HepG2 (cell line): Measurements from ENCODE around the gene SNAI1. TPM values are rescaled to one million over a fixed set of nuclear protein-coding genes. Genes with fewer than 3 reads are reported as not detected.

Source experiments
- ARNTL ChIP-seq: sonication (generic); formaldehyde crosslinking; IDR thresholded peaks from 2 replicates; pipeline ENCODE4 v1.4.0; 2020; ENCODE audit warnings: mild to moderate bottlenecking, missing genetic modification reagents
- FOSL2 ChIP-seq: sonication (generic); formaldehyde crosslinking; IDR thresholded peaks from 2 replicates; pipeline ENCODE4 v1.4.0; 2020; ENCODE audit warnings: missing genetic modification reagents
- GPN1 ChIP-seq: sonication (generic); formaldehyde crosslinking; IDR thresholded peaks from 2 replicates; pipeline ENCODE4 v1.5.1; 2020; ENCODE audit warnings: missing genetic modification reagents, borderline replicate concordance
- KDM2A ChIP-seq: sonication (generic); formaldehyde crosslinking; IDR thresholded peaks from 2 replicates; pipeline ENCODE4 v1.4.0; 2020; ENCODE audit warnings: low read depth, missing genetic modification reagents, borderline replicate concordance
- LCORL ChIP-seq, 2 experiments: fragments of 450-650 bp in 1 of 2; sonication (generic) in 1 of 2; formaldehyde crosslinking in 1 of 2; IDR thresholded peaks; 2 replicates each; pipeline versions ENCODE4 v1.5.0 to v1.6.1; 2017 to 2020; ENCODE audit warnings: antibody characterized with exemption in 1 of 2, missing genetic modification reagents in 1 of 2
- RFX1 ChIP-seq: fragments of 450-650 bp; IDR thresholded peaks from 2 replicates; pipeline ENCODE4 v1.6.1; 2017
- SP1 ChIP-seq, 2 experiments: fragments of 450-650 bp in 1 of 2; sonication (generic) in 1 of 2; formaldehyde crosslinking in 1 of 2; IDR thresholded peaks; 2 replicates each; pipeline versions ENCODE4 v1.4.0 to v1.6.1; 2016 to 2020; ENCODE audit warnings: missing genetic modification reagents in 1 of 2
- ZFX ChIP-seq: sonication (generic); formaldehyde crosslinking; IDR thresholded peaks from 2 replicates; pipeline ENCODE4 v1.4.0; 2020; ENCODE audit warnings: mild to moderate bottlenecking, low read depth, missing genetic modification reagents, moderate library complexity
- ZNF10 ChIP-seq: sonication (generic); formaldehyde crosslinking; IDR thresholded peaks from 2 replicates; pipeline ENCODE4 v1.4.0; 2020; ENCODE audit warnings: mild to moderate bottlenecking, low read depth, missing genetic modification reagents, borderline replicate concordance
- ZNF660 ChIP-seq: sonication (generic); formaldehyde crosslinking; IDR thresholded peaks from 2 replicates; pipeline ENCODE4 v1.5.1; 2020; ENCODE audit warnings: mild to moderate bottlenecking, low read depth, missing genetic modification reagents, borderline replicate concordance
- ZSCAN29 ChIP-seq: sonication (generic); formaldehyde crosslinking; conservative IDR thresholded peaks from 2 replicates; pipeline ENCODE4 v1.4.0; 2020; ENCODE audit warnings: mild to moderate bottlenecking, missing genetic modification reagents
- polyA plus RNA-seq, 8 experiments: library from polyadenylated mRNA; depleted of rRNA in 3 of 8; stranded (reverse) in 7 of 8; unstranded in 1 of 8; fragments of >200 nt; fragmentation: Illumina TruSeq in 4 of 8; extraction: Trizol in 4 of 8; gene quantifications; 2 replicates each; pipeline versions ENCODE4 v1.2.1 to v1.2.3, GENCODE V29; 2011 to 2016; ENCODE audit warnings: low read depth in 4 of 8, missing spikeins in 1 of 8, mixed read lengths in 1 of 8; ENCODE audit not compliant: insufficient read depth in 1 of 8
- total RNA-seq, 5 experiments: library from RNA; depleted of rRNA; stranded (reverse); fragments of >200 nt; fragmentation: Illumina TruSeq; extraction: Trizol; gene quantifications; 2 replicates each; pipeline ENCODE4 v1.2.3, GENCODE V29; 2016; ENCODE audit warnings: low read depth in 1 of 5
- TF ChIP-seq, protein P1 (sequence below): fragments of 450-650 bp; IDR thresholded peaks from 2 replicates; pipeline ENCODE4 v1.6.1; 2016
- TF ChIP-seq, protein P2 (sequence below): sonication (generic); formaldehyde crosslinking; IDR thresholded peaks from 2 replicates; pipeline ENCODE4 v1.5.1; 2020; ENCODE audit warnings: missing genetic modification reagents, mild to moderate bottlenecking, borderline replicate concordance
- TF ChIP-seq, protein P3 (sequence below): sonication (generic); formaldehyde crosslinking; IDR thresholded peaks from 2 replicates; pipeline ENCODE4 v1.5.1; 2020; ENCODE audit warnings: mild to moderate bottlenecking, missing genetic modification reagents
- TF ChIP-seq, protein P4 (sequence below): sonication (generic); formaldehyde crosslinking; conservative IDR thresholded peaks from 2 replicates; pipeline ENCODE4 v1.4.0; 2020; ENCODE audit warnings: missing genetic modification reagents

The SNAI1 gene
- total and polyA plus RNA-seq, 2 of the 13 experiments (the other 11 are each of a cell fraction or from before 2014, with no cell fraction given) = 1.3 to 1.4 TPM

DNA sequence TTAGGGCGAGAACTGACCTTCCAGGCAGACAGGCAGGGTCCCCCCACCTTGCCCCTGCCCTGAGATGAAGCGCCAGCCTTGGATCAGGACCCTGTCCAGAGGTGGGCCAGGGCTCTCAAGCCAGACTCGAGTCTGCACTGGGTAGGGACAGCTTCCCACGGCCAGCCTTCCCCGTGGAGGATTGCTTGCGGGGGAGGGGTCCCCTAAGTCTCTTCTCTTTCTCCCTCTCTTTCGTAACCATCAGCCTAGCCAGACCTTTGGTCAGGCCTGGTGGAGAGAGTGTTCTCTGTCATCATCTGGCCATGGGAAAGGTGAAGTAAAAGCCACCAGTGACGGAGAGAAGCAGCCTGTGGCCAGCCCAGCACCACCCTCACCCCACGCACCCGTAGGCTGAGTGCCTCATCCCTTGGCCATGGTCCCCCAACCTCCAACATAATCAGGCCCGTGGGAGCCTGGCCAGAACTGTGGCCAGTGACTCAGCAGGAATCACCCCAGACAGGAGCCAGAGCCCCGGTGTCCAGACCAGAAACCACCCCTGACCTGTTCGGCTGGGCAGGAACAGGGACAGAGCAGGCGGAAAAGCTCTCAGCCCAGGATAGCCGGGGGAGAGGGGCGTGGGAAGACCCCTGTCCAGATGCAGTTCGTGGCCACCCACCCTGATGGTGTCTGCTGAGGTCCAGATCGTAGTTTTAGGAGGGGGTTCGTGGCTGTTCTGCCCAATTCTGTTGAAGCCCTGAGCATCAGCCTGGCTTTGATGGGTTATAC is 47.1 kb downstream of the SNAI1 start (continued):
- no peak for TF ChIP-seq ZNF10 (CRISPR knock-in tag)
- no peak for TF ChIP-seq ZNF660
- peak; percentile 22; the same call in 1 of the 2 replicates for TF ChIP-seq KDM2A
- TF ChIP-seq ARNTL (CRISPR knock-in tag) = peak; percentile 65; the same call in 1 of the 2 replicates
- TF ChIP-seq SP1 (IDR thresholded peaks at IDR 0.05) = no peak
- TF ChIP-seq SP1 (CRISPR knock-in tag; IDR thresholded peaks at IDR 0.05) = 0 out of 2 replicates have a peak, but pooled peaks have one; percentile 28
- TF ChIP-seq, protein P1, sequence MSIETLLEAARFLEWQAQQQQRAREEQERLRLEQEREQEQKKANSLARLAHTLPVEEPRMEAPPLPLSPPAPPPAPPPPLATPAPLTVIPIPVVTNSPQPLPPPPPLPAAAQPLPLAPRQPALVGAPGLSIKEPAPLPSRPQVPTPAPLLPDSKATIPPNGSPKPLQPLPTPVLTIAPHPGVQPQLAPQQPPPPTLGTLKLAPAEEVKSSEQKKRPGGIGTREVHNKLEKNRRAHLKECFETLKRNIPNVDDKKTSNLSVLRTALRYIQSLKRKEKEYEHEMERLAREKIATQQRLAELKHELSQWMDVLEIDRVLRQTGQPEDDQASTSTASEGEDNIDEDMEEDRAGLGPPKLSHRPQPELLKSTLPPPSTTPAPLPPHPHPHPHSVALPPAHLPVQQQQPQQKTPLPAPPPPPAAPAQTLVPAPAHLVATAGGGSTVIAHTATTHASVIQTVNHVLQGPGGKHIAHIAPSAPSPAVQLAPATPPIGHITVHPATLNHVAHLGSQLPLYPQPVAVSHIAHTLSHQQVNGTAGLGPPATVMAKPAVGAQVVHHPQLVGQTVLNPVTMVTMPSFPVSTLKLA = no peak
- TF ChIP-seq RFX1 = no peak
- TF ChIP-seq GPN1 (CRISPR knock-in tag) = no peak
- no peak for TF ChIP-seq LCORL (IDR thresholded peaks at IDR 0.05)
- TF ChIP-seq LCORL (CRISPR knock-in tag; IDR thresholded peaks at IDR 0.05) = peak; percentile 18; the same call in 1 of the 2 replicates
- peak; percentile 65; the same call in 1 of the 2 replicates for TF ChIP-seq FOSL2 (CRISPR knock-in tag)
- TF ChIP-seq, protein P2, sequence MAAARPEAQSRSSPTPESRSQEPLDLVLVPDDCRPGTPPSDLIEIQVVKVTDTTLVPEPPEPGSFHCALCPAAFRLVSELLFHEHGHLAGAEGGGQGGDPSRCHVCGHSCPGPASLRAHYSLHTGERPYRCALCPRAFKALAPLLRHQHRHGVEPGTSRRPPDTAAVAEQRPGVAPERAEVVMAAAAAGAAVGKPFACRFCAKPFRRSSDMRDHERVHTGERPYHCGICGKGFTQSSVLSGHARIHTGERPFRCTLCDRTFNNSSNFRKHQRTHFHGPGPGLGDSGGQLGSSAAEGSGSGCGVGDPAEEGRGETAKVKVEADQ = peak; percentile 25; the same call in 1 of the 2 replicates
- TF ChIP-seq ZSCAN29 (CRISPR knock-in tag) = 0 out of 2 replicates have a peak, but pooled peaks have one; percentile 32
- TF ChIP-seq, protein P3, sequence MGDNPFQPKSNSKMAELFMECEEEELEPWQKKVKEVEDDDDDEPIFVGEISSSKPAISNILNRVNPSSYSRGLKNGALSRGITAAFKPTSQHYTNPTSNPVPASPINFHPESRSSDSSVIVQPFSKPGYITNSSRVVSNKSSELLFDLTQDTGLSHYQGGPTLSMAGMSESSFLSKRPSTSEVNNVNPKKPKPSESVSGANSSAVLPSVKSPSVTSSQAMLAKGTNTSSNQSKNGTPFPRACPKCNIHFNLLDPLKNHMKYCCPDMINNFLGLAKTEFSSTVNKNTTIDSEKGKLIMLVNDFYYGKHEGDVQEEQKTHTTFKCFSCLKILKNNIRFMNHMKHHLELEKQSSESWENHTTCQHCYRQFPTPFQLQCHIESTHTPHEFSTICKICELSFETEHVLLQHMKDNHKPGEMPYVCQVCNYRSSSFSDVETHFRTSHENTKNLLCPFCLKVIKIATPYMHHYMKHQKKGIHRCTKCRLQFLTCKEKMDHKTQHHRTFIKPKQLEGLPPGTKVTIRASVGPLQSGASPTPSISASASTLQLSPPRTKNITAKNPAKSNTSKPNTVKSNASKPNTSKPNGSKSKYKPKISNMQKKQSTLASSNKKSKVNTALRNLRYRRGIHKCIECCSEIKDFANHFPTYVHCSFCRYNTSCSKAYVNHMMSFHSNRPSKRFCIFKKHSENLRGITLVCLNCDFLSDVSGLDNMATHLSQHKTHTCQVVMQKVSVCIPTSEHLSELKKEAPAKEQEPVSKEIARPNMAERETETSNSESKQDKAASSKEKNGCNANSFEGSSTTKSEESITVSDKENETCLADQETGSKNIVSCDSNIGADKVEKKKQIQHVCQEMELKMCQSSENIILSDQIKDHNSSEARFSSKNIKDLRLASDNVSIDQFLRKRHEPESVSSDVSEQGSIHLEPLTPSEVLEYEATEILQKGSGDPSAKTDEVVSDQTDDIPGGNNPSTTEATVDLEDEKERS (CRISPR knock-in tag) = peak; percentile 70; the same call in 1 of the 2 replicates
- TF ChIP-seq, protein P4, sequence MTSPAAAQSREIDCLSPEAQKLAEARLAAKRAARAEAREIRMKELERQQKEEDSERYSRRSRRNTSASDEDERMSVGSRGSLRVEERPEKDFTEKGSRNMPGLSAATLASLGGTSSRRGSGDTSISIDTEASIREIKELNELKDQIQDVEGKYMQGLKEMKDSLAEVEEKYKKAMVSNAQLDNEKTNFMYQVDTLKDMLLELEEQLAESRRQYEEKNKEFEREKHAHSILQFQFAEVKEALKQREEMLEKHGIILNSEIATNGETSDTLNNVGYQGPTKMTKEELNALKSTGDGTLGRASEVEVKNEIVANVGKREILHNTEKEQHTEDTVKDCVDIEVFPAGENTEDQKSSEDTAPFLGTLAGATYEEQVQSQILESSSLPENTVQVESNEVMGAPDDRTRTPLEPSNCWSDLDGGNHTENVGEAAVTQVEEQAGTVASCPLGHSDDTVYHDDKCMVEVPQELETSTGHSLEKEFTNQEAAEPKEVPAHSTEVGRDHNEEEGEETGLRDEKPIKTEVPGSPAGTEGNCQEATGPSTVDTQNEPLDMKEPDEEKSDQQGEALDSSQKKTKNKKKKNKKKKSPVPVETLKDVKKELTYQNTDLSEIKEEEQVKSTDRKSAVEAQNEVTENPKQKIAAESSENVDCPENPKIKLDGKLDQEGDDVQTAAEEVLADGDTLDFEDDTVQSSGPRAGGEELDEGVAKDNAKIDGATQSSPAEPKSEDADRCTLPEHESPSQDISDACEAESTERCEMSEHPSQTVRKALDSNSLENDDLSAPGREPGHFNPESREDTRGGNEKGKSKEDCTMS (CRISPR knock-in tag) = no peak
- TF ChIP-seq ZFX (CRISPR knock-in tag) = peak; percentile 97
